PC-9 (cell line): Measurements from ENCODE around the gene NAPSA.

Source experiments
- CTCF ChIP-seq: fragments of 200-600 bp; sonication (generic); conservative IDR thresholded peaks from 2 replicates; pipeline ENCODE4 v1.6.1; 2017; ENCODE audit warnings: mixed run types, antibody characterized with exemption, mild to moderate bottlenecking, moderate library complexity
- EZH2 ChIP-seq: fragments of 200-600 bp; sonication (generic); IDR thresholded peaks from 2 replicates; pipeline ENCODE4 v1.8.0; 2017; ENCODE audit warnings: antibody characterized with exemption, low read depth

- TF ChIP-seq CTCF (no peak), EZH2 (no peak)
Observed at GRCh38 chr19:50331221-50331993, 34.0 kb downstream of the NAPSA start.
